GM18511 (cell line): ENCODE results near the gene GAGE13.
"Not testable (repeated sequence)": the region's sequence is repeated elsewhere in the genome, so short reads cannot be mapped to it uniquely, and the experiment has no call there.

Source experiments
- ATAC-seq: cut with Tn5 transposase; IDR thresholded peaks from one replicate; pipeline ENCODE4 v1.9.1; 2021; ENCODE audit warnings: mild to moderate bottlenecking, moderate library complexity; ENCODE audit not compliant: unreplicated experiment

Gene GAGE13

GRCh38 chrX:49330421-49330820, 961 bp upstream of the GAGE13 start:
- ATAC-seq: not testable (repeated sequence)

- not testable (repeated sequence) for ATAC-seq
These were observed 459 bp downstream of the GAGE13 start for GRCh38 chrX:49331841-49332240.

GRCh38 chrX:49341449-49341848, 10.1 kb downstream of the GAGE13 start:
- not testable (repeated sequence) for ATAC-seq

- not testable (repeated sequence) for ATAC-seq
These were observed 13.3 kb downstream of the GAGE13 start for GRCh38 chrX:49344496-49345175.

- not testable (repeated sequence) for ATAC-seq
These were observed 14.0 kb downstream of the GAGE13 start for GRCh38 chrX:49345402-49345801.

- ATAC-seq: not testable (repeated sequence)
These were observed 14.8 kb downstream of the GAGE13 start for GRCh38 chrX:49346150-49346549.
